Heart right ventricle (tissue), 16 donors: ENCODE measurements around the gene CEP72. TPM values are rescaled to one million over a fixed set of nuclear protein-coding genes. Genes with fewer than 3 reads are reported as not detected.

ENCODE experiments used
- ATAC-seq, 8 donors: fragments of 200-7000 bp; cut with Tn5 transposase; one replicate each; pipeline ENCODE4 v1.9.1; 2020; ENCODE audit warnings: mild to moderate bottlenecking in 8 of 8, moderate library complexity in 8 of 8, moderate number of reproducible peaks in 1 of 8
- DNase-seq, 2 donors: peaks; one replicate each; pipeline ENCODE4 v3.0.0-alpha.2; 2020
- H3K27ac ChIP-seq, 10 donors: fragments of 200-600 bp; sonication (generic) in 2 of 10; one replicate each; pipeline versions ENCODE4 v1.5.0 to v1.8.0; 2020 to 2022; ENCODE audit warnings: mild to moderate bottlenecking in 3 of 10
- H3K27me3 ChIP-seq, 7 donors: fragments of 200-600 bp; one replicate each; pipeline ENCODE4 v1.8.0; 2021 to 2022; ENCODE audit warnings: mild to moderate bottlenecking in 2 of 7
- H3K36me3 ChIP-seq, 9 donors: fragments of 200-600 bp; sonication (generic) in 1 of 9; one replicate each; pipeline versions ENCODE4 v1.5.0 to v1.8.0; 2020 to 2022; ENCODE audit warnings: mild to moderate bottlenecking in 2 of 9
- H3K4me1 ChIP-seq, 9 donors: fragments of 200-600 bp; sonication (generic) in 1 of 9; one replicate each; pipeline versions ENCODE4 v1.5.0 to v1.8.0; 2020 to 2022; ENCODE audit warnings: mild to moderate bottlenecking in 4 of 9
- H3K4me3 ChIP-seq, 10 donors: fragments of 200-600 bp; sonication (generic) in 2 of 10; one replicate each; pipeline versions ENCODE4 v1.5.0 to v1.8.0; 2020 to 2022; ENCODE audit warnings: mild to moderate bottlenecking in 7 of 10, moderate library complexity in 2 of 10
- H3K9me3 ChIP-seq, 11 donors: fragments of 200-600 bp in 10 of 11; sonication (generic) in 2 of 11; one replicate each; pipeline versions ENCODE4 v1.5.0 to v1.8.0; 2013 to 2022; ENCODE audit warnings: mild to moderate bottlenecking in 2 of 11, control low read depth in 1 of 11, moderate library complexity in 1 of 11
- CTCF ChIP-seq, 9 donors: fragments of 200-600 bp; sonication (generic) in 2 of 9; IDR thresholded peaks; one replicate each; pipeline versions ENCODE4 v1.5.0 to v1.8.0; 2021 to 2022; ENCODE audit warnings: antibody characterized with exemption in 9 of 9, mild to moderate bottlenecking in 5 of 9, moderate library complexity in 1 of 9
- WGBS, 2 donors: extraction: QIAGEN DNeasy Blood & Tissue Kit; methylation state at CpG; one replicate each; pipeline ENCODE4 v1.1.7; 2013; ENCODE audit warnings: inconsistent platforms in 1 of 2; 5-methylcytosine and 5-hydroxymethylcytosine counted together
- intact Hi-C, 10 donors: fragments of 100-400 bp; cut with DNase I; formaldehyde crosslinking; loops; one replicate each; pipeline versions ENCODE4 v1.11.1 to v1.14.2; 2022
- polyA plus RNA-seq, 2 donors: library from polyadenylated mRNA; stranded (reverse); fragments of 200-250 nt; gene quantifications; one replicate each; pipeline ENCODE4 v1.2.3, GENCODE V29; 2013
- total RNA-seq, 10 donors: library from RNA; stranded (reverse); fragmentation: NEBNext Ultra II Directional in 3 of 10; extraction: Animal tissue kit (Norgen Biotek cat#: 25700) in 3 of 10; gene quantifications; one replicate each; pipeline versions ENCODE4 v1.2.1 to v1.2.4, GENCODE V29; 2021 to 2023
- donor health status: Arrhythmogenic right ventricular cardiomyopathy.
- donor health status: ischemic (EF 13 %, LVEDD 7.1; RV severe dilation, severe dysfunction).
- donor health status: healthy with polysubstance abuse.
- donor health status: DM: no; HTN: yes; CAD: no.
- donor health status: DM: no; HTN: no; CAD: no.
- donor health status: ischemic (EF 25% LVEDD 6.9; RV normal size, moderate dysfunction).
- donor health status: ischemic (EF 25% LVEDD 5.7; RV mildly dilated, moderate dysfunction).
- donor health status: healthy.
- donor health status: DM: yes; HTN: yes; CAD: no.
- donor health status: Ischemic cardiomyopathy.
- donor health status: ischemic (EF 35%, LVEDD 5.7; RV mildly dilated, moderate dysfunction).
- donor health status: nonischemic (EF 11% LVEDD 7.7; RV severe dilation, severe dysfunction).
- donor health status: DM: yes; HTN: yes; CAD: no.
- donor health status: PGD.
- donor health status: ischemic (EF 29% LVEDD 5.4; RV normal size, mild dysfunction).
- donor health status: nonischemic (EF 23%, LVEDD 6.1; RV moderate dilation, normal function).

CEP72 gene
- total and polyA plus RNA-seq, 12 donors: 0.66 to 2.4 (median 1.4) TPM

- Histone ChIP-seq H3K27ac (no peak overlapping the region), H3K27me3 (peaks cover 0 to 56% (median 32%) of the 10 kb centered on the region in 7 donors), H3K36me3 (no peaks in the 10 kb centered on the region), H3K4me1 (no peaks in the 10 kb centered on the region), H3K9me3 (peaks cover 0 to 12% (median 0%) of the 10 kb centered on the region in 11 donors), H3K4me3 (no peak overlapping the region)
- ATAC-seq: no peak
- no peak for DNase-seq
- no peak for TF ChIP-seq CTCF (IDR thresholded peaks at IDR 0.05)
- intact Hi-C loops: no loop called here
- 95 to 100% methylated on average over 1 of the region's 1 CpG for WGBS, 2 donors
Measured at GRCh38 chr5:589173-589572, 23.0 kb upstream of the CEP72 start.

GRCh38 chr5:589588-589987 is 22.6 kb upstream of the CEP72 start:
- TF ChIP-seq CTCF (IDR thresholded peaks at IDR 0.05): no peak
- intact Hi-C loops: no loop called here
- no peak overlapping the region for H3K27ac ChIP-seq
- DNase-seq (no peak), ATAC-seq (no peak)
- WGBS, 2 donors: 60 to 64% methylated on average over 1 of the region's 1 CpG
- peaks cover 0 to 60% (median 34%) of the 10 kb centered on the region in 7 donors for H3K27me3 ChIP-seq
- peaks cover 0 to 12% (median 0%) of the 10 kb centered on the region in 11 donors for H3K9me3 ChIP-seq
- no peaks in the 10 kb centered on the region for H3K36me3 ChIP-seq
- no peak overlapping the region for H3K4me3 ChIP-seq
- H3K4me1 ChIP-seq: no peaks in the 10 kb centered on the region

GRCh38 chr5:590346-590745 is 21.8 kb upstream of the CEP72 start:
- Histone ChIP-seq H3K27ac (no peak overlapping the region), H3K27me3 (peaks cover 0 to 60% (median 37%) of the 10 kb centered on the region in 7 donors), H3K4me1 (no peaks in the 10 kb centered on the region), H3K4me3 (no peak overlapping the region), H3K9me3 (peaks cover 0 to 12% (median 0%) of the 10 kb centered on the region in 11 donors), H3K36me3 (no peaks in the 10 kb centered on the region)
- intact Hi-C loops: no loop called here
- no peak for TF ChIP-seq CTCF (IDR thresholded peaks at IDR 0.05)
- DNase-seq: no peak
- no peak for ATAC-seq

- 71 to 74% methylated on average over 5 of the region's 5 CpGs for WGBS, 2 donors
- DNase-seq (no peak), ATAC-seq (no peak)
- no peak for TF ChIP-seq CTCF (IDR thresholded peaks at IDR 0.05)
- peaks cover 0 to 65% (median 48%) of the 10 kb centered on the region in 7 donors for H3K27me3 ChIP-seq
- no peaks in the 10 kb centered on the region for H3K4me1 ChIP-seq
- no peak overlapping the region for H3K27ac ChIP-seq
- H3K36me3 ChIP-seq: no peaks in the 10 kb centered on the region
- intact Hi-C loops: no loop called here
- H3K4me3 ChIP-seq: no peak overlapping the region
- peaks cover 0 to 12% (median 0%) of the 10 kb centered on the region in 11 donors for H3K9me3 ChIP-seq
Measured at GRCh38 chr5:591746-592145, 20.4 kb upstream of the CEP72 start.
